Memory B cell (primary cell): ENCODE data around the gene ATP1B1.
"Not testable (repeated sequence)": the region's sequence is repeated elsewhere in the genome, so short reads cannot be mapped to it uniquely, and the experiment has no call there.

Experiments
- ATAC-seq: fragments of 150-1000 bp; cut with Tn5 transposase; 2 replicates; pipeline ENCODE4 v1.10.0; 2021; ENCODE audit warnings: low read depth, mild to moderate bottlenecking, moderate library complexity
- DNase-seq, 2 donors: peaks; one replicate each; pipeline ENCODE4 v3.0.0; 2022; ENCODE audit warnings: low spot score in 2 of 2
- H3K27ac Mint-ChIP-seq: one replicate; pipeline ENCODE4 v1.8.0; 2022; ENCODE audit warnings: mild to moderate bottlenecking, moderate library complexity, mixed read lengths
- H3K27me3 Mint-ChIP-seq: one replicate; pipeline ENCODE4 v1.8.0; 2022; ENCODE audit warnings: mixed read lengths
- H3K36me3 Mint-ChIP-seq: one replicate; pipeline ENCODE4 v1.8.0; 2022; ENCODE audit warnings: mild to moderate bottlenecking, mixed read lengths
- H3K4me1 Mint-ChIP-seq: one replicate; pipeline ENCODE4 v1.8.0; 2022; ENCODE audit warnings: mixed read lengths
- H3K4me3 Mint-ChIP-seq: one replicate; pipeline ENCODE4 v1.8.0; 2022; ENCODE audit warnings: mild to moderate bottlenecking, moderate library complexity, mixed read lengths
- H3K9me3 Mint-ChIP-seq: one replicate; pipeline ENCODE4 v1.8.0; 2022; ENCODE audit warnings: mixed read lengths

The ATP1B1 gene

GRCh38 chr1:169149555-169150286 is 43.2 kb downstream of the ATP1B1 start:
- Mint-ChIP-seq H3K27me3 (no peaks in the 10 kb centered on the region), H3K36me3 (peaks cover 3% of the 10 kb centered on the region), H3K4me1 (peaks cover 3% of the 10 kb centered on the region), H3K9me3 (no peaks in the 10 kb centered on the region), H3K27ac (no peak overlapping the region), H3K4me3 (no peak overlapping the region)
- DNase-seq: no peak
- no peak for ATAC-seq

- H3K9me3 Mint-ChIP-seq: no peaks in the 10 kb centered on the region
- H3K4me1 Mint-ChIP-seq: peaks cover 3% of the 10 kb centered on the region
- H3K27me3 Mint-ChIP-seq: no peaks in the 10 kb centered on the region
- no peak overlapping the region for H3K4me3 Mint-ChIP-seq
- H3K27ac Mint-ChIP-seq: no peak overlapping the region
- DNase-seq (no peak), ATAC-seq (no peak)
- peaks cover 3% of the 10 kb centered on the region for H3K36me3 Mint-ChIP-seq
These were observed 44.3 kb downstream of the ATP1B1 start for GRCh38 chr1:169150641-169151337.

- H3K4me3 Mint-ChIP-seq: no peak overlapping the region
- peaks cover 3% of the 10 kb centered on the region for H3K36me3 Mint-ChIP-seq
- no peak overlapping the region for H3K27ac Mint-ChIP-seq
- DNase-seq (no peak), ATAC-seq (no peak)
- no peaks in the 10 kb centered on the region for H3K9me3 Mint-ChIP-seq
- H3K4me1 Mint-ChIP-seq: peaks cover 3% of the 10 kb centered on the region
- H3K27me3 Mint-ChIP-seq: no peaks in the 10 kb centered on the region
These were observed 44.9 kb downstream of the ATP1B1 start for GRCh38 chr1:169151338-169151837.

- DNase-seq (no peak), ATAC-seq (no peak)
- peaks cover 3% of the 10 kb centered on the region for H3K4me1 Mint-ChIP-seq
- H3K9me3 Mint-ChIP-seq: no peaks in the 10 kb centered on the region
- H3K36me3 Mint-ChIP-seq: peaks cover 3% of the 10 kb centered on the region
- no peak overlapping the region for H3K4me3 Mint-ChIP-seq
- no peak overlapping the region for H3K27ac Mint-ChIP-seq
- no peaks in the 10 kb centered on the region for H3K27me3 Mint-ChIP-seq
These were observed 49.2 kb downstream of the ATP1B1 start for GRCh38 chr1:169155675-169156074.

GRCh38 chr1:169156580-169156979 is 50.1 kb downstream of the ATP1B1 start:
- H3K4me3 Mint-ChIP-seq: no peak overlapping the region
- no peaks in the 10 kb centered on the region for H3K36me3 Mint-ChIP-seq
- H3K4me1 Mint-ChIP-seq: no peaks in the 10 kb centered on the region
- H3K27ac Mint-ChIP-seq: no peak overlapping the region
- no peaks in the 10 kb centered on the region for H3K9me3 Mint-ChIP-seq
- H3K27me3 Mint-ChIP-seq: no peaks in the 10 kb centered on the region
- ATAC-seq: no peak
- DNase-seq: no peak

DNA sequence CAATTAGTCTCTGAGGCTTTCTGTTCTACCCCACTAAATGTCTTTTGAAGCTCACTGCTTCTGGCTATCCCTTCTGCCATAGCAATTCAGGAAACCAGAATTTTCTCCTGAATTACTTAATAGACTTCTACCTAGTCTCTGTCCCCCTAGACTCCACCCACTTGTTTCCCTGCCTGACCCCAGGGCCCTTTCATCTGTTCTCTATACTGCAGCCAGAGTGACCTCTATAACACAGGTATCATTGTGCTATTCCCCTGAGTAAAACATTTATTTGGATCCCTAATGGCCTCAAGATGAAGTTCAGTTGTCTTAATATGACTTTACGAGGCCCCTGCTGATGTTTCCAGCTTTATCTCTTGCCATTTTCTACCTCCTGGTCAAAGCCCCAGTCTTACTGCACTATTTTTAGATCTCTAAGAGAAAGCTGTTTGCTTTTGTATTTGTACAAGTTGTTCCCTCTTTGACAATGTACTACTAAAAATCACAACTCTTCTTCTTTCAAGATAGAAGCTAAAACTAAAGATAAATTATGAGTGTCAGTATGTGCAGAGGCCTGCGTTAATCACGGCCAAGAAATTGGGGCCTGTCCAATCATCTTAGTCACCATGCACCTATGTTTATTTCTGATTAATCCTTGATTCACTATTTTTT is 54.5 kb downstream of the ATP1B1 start:
- H3K4me1 Mint-ChIP-seq: peaks cover 3% of the 10 kb centered on the region
- H3K27ac Mint-ChIP-seq: no peak overlapping the region
- H3K4me3 Mint-ChIP-seq: no peak overlapping the region
- H3K27me3 Mint-ChIP-seq: no peaks in the 10 kb centered on the region
- ATAC-seq (no peak), DNase-seq (no peak)
- peaks cover 5% of the 10 kb centered on the region for H3K36me3 Mint-ChIP-seq
- H3K9me3 Mint-ChIP-seq: no peaks in the 10 kb centered on the region

- Mint-ChIP-seq H3K4me1 (peaks cover 3% of the 10 kb centered on the region), H3K27ac (no peak overlapping the region), H3K9me3 (no peaks in the 10 kb centered on the region), H3K4me3 (no peak overlapping the region), H3K36me3 (peaks cover 5% of the 10 kb centered on the region), H3K27me3 (no peaks in the 10 kb centered on the region)
- ATAC-seq (peak; percentile 52), DNase-seq (no peak)
These were observed 55.2 kb downstream of the ATP1B1 start for GRCh38 chr1:169161496-169162194.

DNA sequence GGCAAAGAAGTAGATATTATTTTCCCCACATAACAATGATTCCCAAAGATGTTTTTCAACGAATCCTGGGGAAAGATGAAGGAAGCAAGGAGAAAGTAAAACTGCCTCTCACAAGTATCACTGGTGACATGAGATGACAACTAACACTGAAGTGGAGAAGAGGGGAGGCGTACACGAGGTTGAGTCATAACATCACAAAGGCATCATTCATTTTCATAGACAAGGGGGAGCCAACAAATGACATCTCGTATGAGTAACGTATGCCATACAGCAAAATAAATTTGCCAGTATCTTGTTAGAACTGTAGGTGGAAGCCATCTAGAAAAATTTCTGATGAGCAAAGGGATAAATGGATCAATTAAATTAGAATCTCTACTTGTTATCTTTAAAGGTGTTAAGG is 56.6 kb downstream of the ATP1B1 start:
- no peaks in the 10 kb centered on the region for H3K9me3 Mint-ChIP-seq
- no peak overlapping the region for H3K4me3 Mint-ChIP-seq
- H3K36me3 Mint-ChIP-seq: peaks cover 5% of the 10 kb centered on the region
- H3K4me1 Mint-ChIP-seq: peaks cover 3% of the 10 kb centered on the region
- ATAC-seq (no peak), DNase-seq (no peak)
- H3K27me3 Mint-ChIP-seq: no peaks in the 10 kb centered on the region
- H3K27ac Mint-ChIP-seq: no peak overlapping the region

DNA sequence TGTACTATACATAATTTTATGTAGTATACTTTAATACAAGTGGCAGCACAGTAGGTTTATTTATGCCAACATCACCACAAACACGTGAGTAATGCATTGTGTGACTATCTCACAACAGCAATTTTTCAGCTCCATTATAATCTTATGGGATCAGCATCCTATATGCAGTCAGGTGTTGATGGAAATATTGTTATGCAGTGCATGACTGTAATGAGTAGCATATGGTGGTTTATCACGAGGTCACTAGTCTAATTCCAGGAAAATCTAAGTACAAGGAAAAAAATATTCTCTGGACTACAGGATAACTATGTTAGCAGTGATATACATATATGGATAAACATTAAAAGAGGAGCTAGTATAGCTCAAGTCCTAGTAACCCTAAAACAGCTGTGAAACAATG is 69.0 kb downstream of the ATP1B1 start:
- no peak for DNase-seq
- H3K4me3 Mint-ChIP-seq: no peak overlapping the region
- H3K27me3 Mint-ChIP-seq: no peaks in the 10 kb centered on the region
- no peaks in the 10 kb centered on the region for H3K4me1 Mint-ChIP-seq
- H3K9me3 Mint-ChIP-seq: no peaks in the 10 kb centered on the region
- no peaks in the 10 kb centered on the region for H3K36me3 Mint-ChIP-seq
- no peak for ATAC-seq
- H3K27ac Mint-ChIP-seq: no peak overlapping the region

DNA sequence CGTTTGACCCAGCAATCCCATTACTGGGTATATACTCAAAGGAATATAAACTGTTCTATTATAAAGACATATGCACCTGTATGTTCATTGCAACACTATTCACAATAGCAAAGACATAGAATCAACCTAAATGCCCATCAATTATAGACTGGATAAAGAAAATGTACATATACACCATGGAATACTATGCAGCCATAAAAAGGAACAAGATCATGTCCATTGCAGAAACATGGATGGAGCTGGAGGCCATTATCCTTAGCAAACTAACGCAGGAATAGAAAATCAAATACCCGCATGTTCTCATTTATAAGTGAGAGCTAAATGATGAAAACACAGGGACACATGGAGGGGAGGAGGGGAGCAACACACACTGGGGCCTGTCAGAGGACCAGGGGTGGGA is 72.9 kb downstream of the ATP1B1 start:
- not testable (repeated sequence) for H3K27me3 Mint-ChIP-seq, DNase-seq, H3K27ac Mint-ChIP-seq, H3K9me3 Mint-ChIP-seq, H3K36me3 Mint-ChIP-seq, ATAC-seq, H3K4me1 Mint-ChIP-seq, H3K4me3 Mint-ChIP-seq

GRCh38 chr1:169180174-169180573 is 73.7 kb downstream of the ATP1B1 start:
- Mint-ChIP-seq H3K4me1 (no peaks in the 10 kb centered on the region), H3K27me3 (no peaks in the 10 kb centered on the region), H3K4me3 (no peak overlapping the region), H3K27ac (no peak overlapping the region), H3K36me3 (no peaks in the 10 kb centered on the region), H3K9me3 (no peaks in the 10 kb centered on the region)
- no peak for ATAC-seq
- DNase-seq: no peak
